ENCODE data around the gene ATXN7. TPM values are rescaled to one million over a fixed set of nuclear protein-coding genes. Genes with fewer than 3 reads are reported as not detected.
A peak's percentile ranks its signal among the peaks of the same experiment; 100 is the strongest.

Gene ATXN7
- 10 to 100 TPM; 22.8 to 40.4 (median 28.3) TPM for total RNA-seq
- polyA plus RNA-seq: 10 to 100 TPM in 1 of 2 donors, 1 to 10 TPM in 1; 7.3 to 15.8 TPM

- no peaks in the 10 kb centered on the region for H3K36me3 ChIP-seq
- TF ChIP-seq CTCF (IDR thresholded peaks at IDR 0.05): no peak
- H3K9me3 ChIP-seq: no peaks in the 10 kb centered on the region
- DNase-seq (peak; percentile 66 to 89 (median 72)), FAIRE-seq (no peak), ATAC-seq (peak; percentile 78 to 90 (median 82))
- WGBS, 2 donors: 0% methylated on average over 33 to 98 of the region's 98 CpGs
- intact Hi-C loops (cut with DNase I): no loop called here
- H3K27ac ChIP-seq: peak within 1 kb of the TSS; percentile 85 to 93 (median 88)
- no peaks in the 10 kb centered on the region for H3K27me3 ChIP-seq
- peaks cover 16 to 24% (median 21%) of the 10 kb centered on the region in 3 donors for H3K4me1 ChIP-seq
- H3K4me3 ChIP-seq: peak within 1 kb of the TSS; percentile 93 to 95 (median 94)
Observed at GRCh38 chr3:63863150-63864007, at the start of gene ATXN7, which contains the start of gene THOC7. Gene ATXN7 (plus strand): TSS chr3:63863867. CDS start chr3:63912599, 48,732 bp downstream. Gene THOC7 (minus strand): TSS chr3:63863805. CDS start chr3:63863790, 15 bp downstream.

- no peaks in the 10 kb centered on the region for H3K36me3 ChIP-seq
- peak in 1 of 4 donors; percentile 30 for ATAC-seq
- FAIRE-seq: no peak
- intact Hi-C loops (cut with DNase I): loop anchor here in 1 of 3 donors (10.0 kb wide), 1 partner anchor 459 kb away; no protein-coding TSS in a partner anchor
- no peaks in the 10 kb centered on the region for H3K9me3 ChIP-seq
- 64 to 66% methylated on average over 3 of the region's 3 CpGs for WGBS, 2 donors
- no peak for TF ChIP-seq CTCF (IDR thresholded peaks at IDR 0.05)
- no peaks in the 10 kb centered on the region for H3K4me1 ChIP-seq
- H3K27ac ChIP-seq: no peak overlapping the region
- DNase-seq: no peak
- no peaks in the 10 kb centered on the region for H3K27me3 ChIP-seq
- H3K4me3 ChIP-seq: no peak overlapping the region
Observed at GRCh38 chr3:63814237-63814636, 49.4 kb upstream of the ATXN7 start.

GRCh38 chr3:63817225-63817624 lies 46.4 kb upstream of the ATXN7 start:
- DNase-seq: no peak
- 87 to 89% methylated on average over 5 of the region's 5 CpGs for WGBS, 2 donors
- no peaks in the 10 kb centered on the region for H3K36me3 ChIP-seq
- H3K27ac ChIP-seq: no peak overlapping the region
- no peak overlapping the region for H3K4me3 ChIP-seq
- no peak for TF ChIP-seq CTCF (IDR thresholded peaks at IDR 0.05)
- no peak for ATAC-seq
- no peak for FAIRE-seq
- intact Hi-C loops (cut with DNase I): loop anchor here in 1 of 3 donors (10.0 kb wide), 1 partner anchor 462 kb away; no protein-coding TSS in a partner anchor
- H3K9me3 ChIP-seq: no peaks in the 10 kb centered on the region
- no peaks in the 10 kb centered on the region for H3K27me3 ChIP-seq
- no peaks in the 10 kb centered on the region for H3K4me1 ChIP-seq

- DNase-seq (peak in 5 of 6 donors; percentile 21 to 74 (median 39)), FAIRE-seq (peak; percentile 82), ATAC-seq (peak; percentile 63 to 92 (median 86))
- intact Hi-C loops (cut with DNase I): loop anchor here in 1 of 3 donors (10.0 kb wide), 1 partner anchor 464 kb away; no protein-coding TSS in a partner anchor
- H3K36me3 ChIP-seq: no peaks in the 10 kb centered on the region
- TF ChIP-seq CTCF (IDR thresholded peaks at IDR 0.05): peak; percentile 64 to 89 (median 74)
- no peaks in the 10 kb centered on the region for H3K9me3 ChIP-seq
- no peaks in the 10 kb centered on the region for H3K4me1 ChIP-seq
- WGBS, 2 donors: 17 to 23% methylated on average over 10 of the region's 10 CpGs
- no peak overlapping the region for H3K27ac ChIP-seq
- no peaks in the 10 kb centered on the region for H3K27me3 ChIP-seq
- no peak overlapping the region for H3K4me3 ChIP-seq
Observed at GRCh38 chr3:63818282-63819150, 45.2 kb upstream of the ATXN7 start.
